NCI-H1694 treated with DMSO at 0.1 percent for 48 hours (cell line): ENCODE measurements around the gene SH3PXD2A.
"Not testable (repeated sequence)": the region's sequence is repeated elsewhere in the genome, so short reads cannot be mapped to it uniquely, and the experiment has no call there.

Experiments used
- DNase-seq: peaks from one replicate; lab custom pipeline; 2025; lab: John Stamatoyannopoulos, UW

Gene SH3PXD2A

DNA sequence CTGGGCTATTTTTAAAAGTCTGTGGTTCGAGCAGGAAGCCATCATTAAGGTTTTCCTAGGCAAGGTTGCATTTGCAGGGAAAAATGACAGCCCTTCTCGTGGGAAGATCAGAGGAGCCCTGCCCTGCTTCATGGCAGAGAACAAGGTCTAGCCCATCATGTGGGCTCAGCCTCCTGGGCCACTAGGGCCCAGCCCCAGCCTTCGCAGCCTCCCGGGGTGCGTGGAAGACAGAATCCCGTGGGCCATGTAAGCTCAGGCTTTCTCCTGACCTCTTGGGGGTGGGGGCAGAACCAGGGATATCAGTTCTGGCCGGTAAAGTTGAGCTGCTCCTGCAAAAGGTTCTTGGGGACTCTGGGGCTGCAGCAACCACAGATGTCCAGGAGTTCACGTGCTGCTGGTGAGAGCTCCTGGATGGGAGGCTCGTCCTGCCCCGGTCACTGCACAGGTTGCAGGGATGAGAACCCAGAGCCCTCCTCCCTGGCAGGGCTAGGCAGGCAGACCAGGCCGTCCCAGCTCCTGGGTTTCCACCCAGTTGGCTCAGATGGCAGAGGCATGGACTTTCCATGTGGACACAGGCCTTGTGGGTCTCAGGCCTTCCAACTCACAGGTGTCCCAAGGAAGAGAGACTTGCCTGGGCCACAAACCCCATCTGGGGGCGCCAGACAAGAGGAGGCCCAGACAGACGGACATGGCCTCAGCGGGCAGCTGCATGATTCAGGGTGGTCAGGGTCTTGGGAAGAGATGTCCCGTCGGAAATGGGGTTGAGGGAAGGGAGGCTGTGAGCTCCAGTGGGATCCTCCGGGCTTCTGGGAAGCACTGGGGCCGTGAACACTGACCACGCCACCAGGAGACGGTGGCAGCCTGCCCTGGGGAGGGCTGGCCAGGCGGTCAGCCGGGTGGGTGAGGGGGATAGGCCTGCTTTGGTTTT, 235.7 kb downstream of the SH3PXD2A start:
- DNase-seq: no peak

GRCh38 chr10:103618575-103619423, 236.6 kb downstream of the SH3PXD2A start:
- DNase-seq: no peak

GRCh38 chr10:103617602-103618385, 237.6 kb downstream of the SH3PXD2A start:
- DNase-seq: no peak

- DNase-seq: no peak
Observed at GRCh38 chr10:103616705-103617601, 238.4 kb downstream of the SH3PXD2A start.

- DNase-seq: no peak
Observed at GRCh38 chr10:103614306-103615158, 240.8 kb downstream of the SH3PXD2A start.

GRCh38 chr10:103613616-103614015, 241.8 kb downstream of the SH3PXD2A start:
- no peak for DNase-seq

DNA sequence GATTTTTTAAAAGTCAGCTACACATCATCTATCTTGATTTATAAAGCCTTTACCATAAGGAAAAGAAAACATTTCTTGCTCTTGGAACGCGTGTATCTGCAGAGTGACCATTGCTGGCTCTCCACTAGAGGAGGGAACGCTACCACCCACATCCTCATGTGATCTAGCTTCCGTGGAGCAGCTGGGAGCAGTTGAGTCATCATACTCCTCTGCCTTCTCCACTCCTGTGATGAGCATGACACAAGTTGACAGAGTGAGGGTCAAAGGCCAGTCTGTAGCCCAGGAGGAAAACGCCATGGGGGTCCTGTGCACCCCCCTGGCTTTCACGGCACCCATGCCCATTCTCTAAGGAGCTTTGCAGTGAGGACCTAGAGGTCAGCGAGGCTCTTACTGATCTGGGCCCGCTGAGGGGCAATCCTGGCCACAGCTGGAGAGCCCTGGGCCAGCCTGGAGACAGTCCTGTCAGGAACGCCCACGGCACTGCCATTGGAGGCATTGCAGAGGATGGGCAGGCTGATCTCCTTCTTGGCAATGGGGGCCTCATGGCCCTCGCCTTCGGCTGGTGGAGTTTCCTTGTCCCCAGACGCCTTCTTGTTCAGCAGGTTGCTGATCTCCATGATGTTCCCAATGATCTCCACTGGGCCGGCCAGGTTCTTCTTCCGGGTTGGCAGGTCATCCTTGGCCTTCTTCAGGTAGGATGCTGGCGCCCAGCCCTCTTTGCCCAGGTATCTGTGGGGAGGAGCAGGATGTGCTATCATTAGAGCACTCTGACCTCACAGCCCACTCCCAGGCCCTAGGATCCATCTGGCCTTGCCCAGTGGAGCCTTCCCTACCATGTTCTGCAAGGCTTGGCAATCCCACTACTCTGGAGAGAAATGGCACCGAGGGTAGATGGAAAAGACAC, 242.7 kb downstream of the SH3PXD2A start:
- DNase-seq: no peak

- DNase-seq: no peak
Observed at GRCh38 chr10:103610921-103611511, 244.4 kb downstream of the SH3PXD2A start.

DNA sequence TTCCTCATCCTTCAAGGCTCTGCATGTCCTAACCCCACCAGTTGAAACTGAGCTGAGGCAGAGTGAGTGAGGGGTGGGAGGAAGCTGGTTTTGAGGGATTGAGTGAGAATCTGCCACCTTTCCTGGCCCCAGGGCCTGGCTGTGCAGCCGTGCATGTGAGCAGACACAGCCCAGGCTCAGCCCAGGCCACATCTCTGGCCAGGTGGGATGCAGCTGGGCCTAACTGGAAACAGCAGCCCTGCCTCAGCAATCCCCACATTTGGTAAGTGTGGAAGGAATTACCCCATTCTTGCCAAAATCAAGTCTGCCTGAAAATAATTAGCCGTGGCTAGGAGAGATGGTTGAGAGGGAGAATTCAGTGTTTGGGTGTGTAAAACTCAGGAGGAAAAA, 245.3 kb downstream of the SH3PXD2A start:
- no peak for DNase-seq

DNA sequence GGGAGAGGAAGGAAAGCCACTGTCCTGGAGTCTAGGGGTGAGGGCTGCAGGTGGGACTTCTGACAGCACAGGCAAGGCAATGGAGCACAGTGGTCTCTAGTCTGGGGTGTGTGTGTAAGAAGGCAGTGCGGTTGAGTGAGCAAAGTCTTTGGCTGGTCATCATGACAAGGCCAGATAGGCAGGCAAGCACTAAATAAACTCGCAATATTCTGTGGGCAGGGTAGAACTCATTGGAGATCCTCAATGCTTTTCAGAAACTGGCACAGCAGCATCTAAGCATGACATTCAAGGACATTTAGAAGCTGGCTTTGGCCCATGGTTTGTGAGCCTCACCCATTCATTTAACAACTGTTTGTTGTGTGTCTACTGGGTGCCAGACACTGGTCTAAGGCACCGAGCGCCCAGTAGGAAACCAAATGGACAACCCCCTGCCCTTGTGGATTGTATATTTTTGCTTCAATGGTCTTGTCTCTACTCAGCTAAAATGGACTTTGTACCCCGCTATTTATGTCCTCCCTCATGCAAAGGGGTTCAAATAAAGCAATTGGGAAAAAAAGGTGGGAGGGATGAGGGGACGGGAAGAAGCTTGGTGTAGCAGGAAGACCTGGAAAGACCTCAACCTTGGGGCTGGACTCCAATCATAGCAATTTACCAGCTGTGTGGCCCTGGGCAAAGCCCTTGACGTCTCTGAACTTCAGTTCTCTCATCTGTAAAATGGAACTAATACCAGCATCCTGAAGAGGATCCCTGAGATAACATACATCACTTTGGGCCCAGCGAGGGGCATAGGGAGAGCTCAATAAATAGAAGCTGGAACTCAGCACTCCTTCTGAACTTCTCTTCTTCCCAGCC, 245.9 kb downstream of the SH3PXD2A start:
- DNase-seq: no peak

GRCh38 chr10:103608056-103608455, 247.3 kb downstream of the SH3PXD2A start:
- not testable (repeated sequence) for DNase-seq

- not testable (repeated sequence) for DNase-seq
Observed at GRCh38 chr10:103607051-103607450, 248.3 kb downstream of the SH3PXD2A start.

DNA sequence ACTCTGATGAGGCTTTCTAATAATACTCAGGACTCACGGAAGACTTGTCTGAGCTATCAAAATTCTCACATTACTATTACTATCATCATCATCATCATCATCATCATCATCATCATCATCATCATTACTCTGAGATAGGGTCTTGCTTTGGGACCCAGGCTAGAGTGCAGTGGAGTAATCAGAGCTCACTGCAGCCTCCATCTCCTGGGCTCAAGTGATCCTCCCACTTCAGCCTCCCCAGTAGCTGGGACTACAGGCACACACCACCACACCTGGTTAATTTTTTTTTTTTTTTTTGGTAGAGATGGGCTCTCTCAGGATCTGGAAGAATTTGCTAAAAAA, 249.3 kb downstream of the SH3PXD2A start:
- not testable (repeated sequence) for DNase-seq

DNA sequence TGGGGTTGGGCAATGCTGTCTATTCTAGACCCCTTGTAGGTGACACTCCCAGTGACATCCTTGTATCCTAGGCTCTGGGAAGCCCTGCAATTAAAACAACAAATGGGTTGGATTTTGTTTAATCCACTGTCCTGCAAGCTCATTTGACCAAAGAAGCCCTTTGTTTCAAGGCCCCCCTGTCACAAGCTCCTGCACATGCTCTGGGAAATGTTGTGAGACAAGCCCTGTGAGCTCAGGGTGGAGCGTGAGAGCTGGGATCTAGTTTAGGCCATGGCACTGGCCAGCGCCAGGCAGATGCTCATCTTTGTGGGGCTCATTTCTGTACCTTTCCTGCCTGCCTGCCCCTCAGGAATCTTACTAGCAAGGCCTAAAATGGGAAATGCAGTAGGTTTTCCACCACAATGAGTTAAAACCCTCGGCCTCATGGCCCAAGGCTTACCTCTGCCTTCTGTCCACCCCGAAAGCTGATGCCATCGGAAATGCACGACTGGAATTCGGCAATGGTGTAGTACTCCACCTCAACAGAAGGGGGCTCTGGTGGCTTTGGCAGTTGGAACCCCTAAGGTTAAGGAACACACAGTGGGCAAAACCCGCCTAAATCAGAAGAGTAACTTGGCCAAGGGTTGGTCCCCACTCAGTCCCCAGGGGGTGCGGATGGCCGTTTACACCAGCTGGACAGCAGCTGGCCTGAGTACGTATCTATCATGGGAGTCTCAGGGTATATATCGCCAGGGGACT, 249.8 kb downstream of the SH3PXD2A start:
- peak; percentile 6 for DNase-seq

DNA sequence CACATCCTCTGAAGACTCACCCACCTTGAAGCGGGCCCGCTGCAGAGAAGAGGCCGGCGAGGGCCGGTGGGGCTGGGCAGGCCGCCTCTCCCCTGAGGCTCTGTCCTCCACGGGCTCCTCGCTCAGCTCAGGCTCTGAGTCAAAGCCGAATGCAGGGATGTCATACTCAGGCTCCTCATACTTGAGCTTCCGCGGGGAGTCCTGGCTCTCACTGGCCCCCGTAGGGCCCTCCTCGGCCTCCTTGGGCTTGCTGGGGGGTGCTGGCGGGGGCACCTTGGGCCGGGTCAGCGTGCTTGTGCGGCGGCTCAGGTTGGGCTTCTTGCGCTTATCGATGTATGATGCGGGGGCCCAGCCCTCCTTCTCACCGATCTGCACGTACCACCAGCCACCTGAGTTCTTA, 252.0 kb downstream of the SH3PXD2A start:
- no peak for DNase-seq

GRCh38 chr10:103602852-103603155, 252.6 kb downstream of the SH3PXD2A start:
- DNase-seq: no peak
